ENCODE measurements around the gene KCNJ9.
A peak's percentile ranks its signal among the peaks of the same experiment; 100 is the strongest.

KCNJ9 gene

DNA sequence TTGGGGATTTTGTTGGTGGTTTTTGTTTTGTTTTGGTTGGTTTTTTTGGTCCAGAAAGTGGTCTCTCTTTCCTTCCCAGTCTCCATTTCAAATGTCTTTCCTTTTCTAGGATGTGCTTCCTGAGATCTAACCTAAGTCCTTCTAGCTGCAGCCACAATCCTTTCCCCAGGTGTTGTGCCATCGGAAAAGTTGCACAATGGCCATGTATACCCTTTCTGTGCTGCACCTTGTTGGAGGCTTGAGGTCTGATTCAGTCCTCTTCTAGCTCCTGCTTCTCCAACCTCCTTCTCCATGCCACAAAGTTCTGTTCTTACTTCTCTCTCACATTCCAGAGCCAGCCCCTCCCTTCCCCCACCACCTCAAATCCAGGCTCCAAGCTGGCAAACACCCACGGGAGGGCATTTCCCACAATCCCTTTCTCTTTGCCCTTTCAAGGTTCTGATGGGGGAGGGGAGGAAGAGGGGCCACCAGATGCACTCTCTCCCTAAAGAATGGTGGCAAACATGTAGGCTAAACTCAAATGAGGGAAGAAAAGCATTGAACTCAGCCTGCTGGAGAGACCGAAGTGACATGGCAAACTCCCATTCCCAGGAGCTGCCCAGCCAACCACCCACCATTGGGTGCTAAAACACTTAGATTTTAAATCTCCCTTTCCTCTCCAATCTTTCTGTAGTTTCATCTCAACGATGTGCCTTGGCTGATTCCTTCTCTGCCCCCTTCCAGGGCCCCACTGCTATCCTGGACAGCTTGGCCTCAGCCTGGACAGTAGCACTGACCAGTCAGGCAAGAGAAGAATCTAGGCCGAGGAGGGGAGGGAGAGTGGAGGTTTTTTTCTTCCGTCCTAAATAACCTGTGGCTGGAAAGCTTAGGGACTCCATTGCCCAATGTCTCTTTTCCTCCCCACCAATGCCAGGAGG lies 14.3 kb upstream of the KCNJ9 start:
- no peak for DNase-seq (ENCODE audit: low read depth)

DNA sequence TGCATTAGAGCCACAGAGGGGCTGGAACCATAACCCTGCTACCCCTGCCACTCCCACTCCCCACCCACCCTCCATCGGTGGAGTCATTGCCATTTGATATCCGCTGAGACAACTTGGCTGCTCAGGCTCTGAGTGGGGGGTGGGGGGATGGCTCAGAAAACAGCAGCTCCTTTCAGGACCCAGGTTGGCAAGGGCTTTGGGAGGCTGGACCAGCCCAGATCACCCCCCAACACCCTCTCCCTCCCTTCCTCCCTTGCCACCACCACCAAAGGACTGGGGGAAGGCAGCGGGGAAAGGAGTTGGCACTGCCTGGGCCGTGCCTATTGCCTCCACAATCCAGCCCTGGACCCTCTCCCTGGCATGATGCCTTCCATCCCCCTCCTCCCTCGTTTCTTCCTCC lies 13.1 kb upstream of the KCNJ9 start:
- DNase-seq (ENCODE audit: low read depth), result no peak

DNA sequence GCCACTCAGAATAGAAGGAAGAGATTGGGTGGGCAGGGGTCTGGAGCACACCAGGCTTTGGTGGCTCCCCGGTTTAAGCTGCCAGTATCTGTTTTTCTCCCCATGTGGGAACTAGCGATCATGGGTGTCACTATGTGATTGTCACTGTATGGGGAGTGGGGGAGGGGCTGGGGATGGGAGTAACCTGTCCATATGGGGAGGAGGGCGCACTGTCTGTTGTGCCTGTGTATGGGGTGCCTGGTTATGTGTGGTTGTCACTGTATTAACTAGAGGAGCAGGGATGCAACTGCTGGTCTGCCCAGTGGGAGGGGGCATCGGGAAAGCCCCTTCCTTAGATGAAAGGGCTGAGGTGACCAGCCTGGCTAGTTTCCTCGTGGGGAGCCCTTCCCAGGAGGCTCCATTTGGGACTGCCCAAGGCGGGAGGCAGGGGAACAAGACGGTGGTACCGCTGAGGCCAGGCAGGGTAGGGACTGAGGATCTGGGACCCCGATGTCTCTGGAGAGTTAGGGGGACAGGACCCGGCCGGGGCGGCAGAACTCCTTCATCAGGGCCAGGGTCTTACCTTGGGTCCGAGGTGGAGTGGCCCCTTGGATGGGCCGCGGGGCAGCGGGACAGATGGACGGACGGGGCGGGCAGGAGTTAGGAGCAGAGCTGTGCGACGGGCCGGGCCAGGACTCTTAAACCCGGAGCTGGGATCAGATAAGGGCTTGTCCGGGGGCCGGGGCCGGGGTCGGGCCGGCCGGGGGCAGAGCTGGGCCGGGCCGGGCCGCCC lies 11.7 kb upstream of the KCNJ9 start, which contains the start of gene KCNJ10:
TSS of gene KCNJ10 (minus strand) at position 701 of the 772 bp plus-strand sequence. CDS start 27,628 bp downstream, outside the sequence.
- DNase-seq (ENCODE audit: low read depth), result no peak

DNA sequence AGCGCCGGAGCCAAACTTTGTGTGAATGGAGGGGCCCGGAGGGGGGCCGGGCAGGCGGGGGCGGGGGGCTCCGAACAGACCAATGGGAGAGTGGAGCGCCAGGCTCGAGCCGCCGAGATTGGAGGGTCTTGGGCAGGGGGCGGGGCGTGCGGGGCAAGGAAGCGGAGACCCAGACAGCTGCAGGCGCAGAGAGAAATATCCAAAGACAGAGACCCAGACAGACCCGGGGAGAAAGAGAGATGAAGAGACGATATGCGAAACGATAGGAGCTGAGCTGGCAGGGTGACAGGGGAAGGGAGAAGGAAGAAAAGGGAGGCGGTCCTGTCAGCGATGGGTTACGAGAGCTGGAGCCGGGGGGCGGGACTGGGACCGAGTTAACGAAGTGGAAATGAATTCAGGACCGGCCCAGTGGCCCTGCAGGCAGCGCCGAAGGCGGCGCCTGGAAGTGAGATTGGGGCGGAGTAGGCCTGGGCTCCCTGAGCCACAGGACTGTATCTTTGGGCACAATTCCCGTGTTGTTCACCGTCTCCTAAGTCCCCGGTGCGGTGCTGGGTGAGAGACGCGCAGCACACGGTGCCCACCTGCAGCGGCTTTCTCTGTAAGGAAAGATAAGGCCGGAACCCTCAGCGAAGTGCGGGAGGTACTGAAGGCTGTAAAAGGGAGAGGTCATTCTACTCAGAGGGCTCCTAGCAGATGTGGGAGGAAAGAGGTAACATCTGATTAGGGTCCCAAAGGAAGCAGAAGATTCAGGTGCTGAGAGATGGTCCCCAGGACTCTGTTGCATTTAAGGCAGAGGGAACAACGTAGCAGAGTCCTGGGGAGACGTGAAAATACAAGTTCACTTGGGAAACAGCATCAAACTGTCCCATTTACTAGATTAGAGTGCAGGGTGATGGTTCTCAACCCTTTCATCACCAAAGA lies 10.8 kb upstream of the KCNJ9 start:
- DNase-seq (ENCODE audit: low read depth), result peak; percentile 10

DNA sequence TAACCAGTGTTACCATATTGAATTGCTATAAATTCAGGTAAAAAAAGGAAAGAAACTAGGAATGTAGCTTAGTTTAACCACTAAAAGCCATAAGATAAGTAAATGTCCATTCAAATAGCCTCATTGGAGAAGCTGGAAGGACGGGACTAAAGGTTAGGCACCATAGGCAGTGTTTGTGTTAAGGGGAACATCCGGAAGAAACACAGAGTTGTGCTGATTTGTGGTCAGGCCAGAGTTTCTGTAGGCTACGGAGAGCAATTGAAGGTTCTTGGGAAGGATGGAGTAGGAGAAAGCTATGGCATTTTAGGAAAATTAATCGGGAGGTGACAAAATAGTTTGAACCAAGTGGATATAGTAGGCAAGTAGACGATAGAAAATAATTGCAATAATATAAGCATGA lies 10.0 kb upstream of the KCNJ9 start:
- no peak for DNase-seq (ENCODE audit: low read depth)

DNA sequence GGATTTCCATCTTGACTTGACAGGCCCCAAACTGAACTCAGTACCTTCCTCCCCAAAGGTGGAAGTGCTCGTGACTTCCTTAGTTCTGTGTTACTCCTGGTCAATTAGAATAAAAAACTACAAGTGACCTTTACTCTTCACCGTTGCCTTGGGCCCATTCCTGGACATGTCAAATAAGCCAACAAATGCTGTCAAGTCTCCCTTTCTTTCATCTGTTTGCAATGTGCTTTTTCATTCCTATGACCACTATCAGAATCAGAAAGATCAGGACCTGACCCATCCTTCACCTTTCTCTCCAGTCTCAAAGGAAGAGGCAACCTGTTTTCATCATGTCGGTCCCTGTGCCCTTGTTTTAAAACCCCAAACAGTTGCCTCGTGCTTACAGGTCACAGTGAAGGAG lies 6.5 kb upstream of the KCNJ9 start:
- no peak for DNase-seq (ENCODE audit: low read depth)

DNA sequence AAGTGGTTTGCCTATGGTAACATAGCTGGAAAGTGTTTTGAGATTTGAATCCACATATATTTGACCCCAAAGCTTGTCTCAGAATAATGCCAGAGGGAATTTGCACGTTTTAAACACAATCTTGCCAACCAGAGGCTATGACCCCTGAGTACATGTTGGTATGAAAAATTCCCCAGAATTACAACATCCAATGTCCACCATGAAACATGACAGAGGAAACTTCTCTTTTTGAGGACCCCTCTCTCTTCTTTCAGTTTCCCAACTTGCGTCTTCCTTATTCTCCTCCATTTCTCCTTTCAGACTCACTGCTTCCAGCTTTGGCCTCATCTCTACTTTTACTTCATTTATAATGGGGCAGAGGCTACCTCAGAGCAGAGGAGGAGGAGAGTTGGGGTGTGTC lies 5.5 kb upstream of the KCNJ9 start:
- DNase-seq (ENCODE audit: low read depth), result no peak

DNA sequence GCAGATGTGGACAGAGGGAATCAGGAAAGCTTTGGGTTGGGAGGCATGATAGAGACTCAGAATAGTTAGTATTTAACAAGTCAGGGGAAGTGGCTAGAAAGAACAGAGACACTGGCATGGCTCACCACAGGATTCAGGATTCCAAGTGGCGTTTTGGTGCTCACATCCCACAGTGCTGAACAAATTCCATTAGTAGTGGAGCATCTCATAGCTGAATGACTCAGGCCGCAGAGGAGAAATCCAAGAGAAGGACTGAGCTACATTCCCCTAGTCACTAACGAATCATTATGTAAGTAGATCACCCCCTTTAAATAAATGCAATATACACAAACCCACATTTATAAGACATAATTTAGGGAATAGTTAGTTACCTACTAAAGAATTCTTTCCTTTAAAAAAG lies 5.0 kb upstream of the KCNJ9 start:
- no peak for DNase-seq (ENCODE audit: low read depth)

DNA sequence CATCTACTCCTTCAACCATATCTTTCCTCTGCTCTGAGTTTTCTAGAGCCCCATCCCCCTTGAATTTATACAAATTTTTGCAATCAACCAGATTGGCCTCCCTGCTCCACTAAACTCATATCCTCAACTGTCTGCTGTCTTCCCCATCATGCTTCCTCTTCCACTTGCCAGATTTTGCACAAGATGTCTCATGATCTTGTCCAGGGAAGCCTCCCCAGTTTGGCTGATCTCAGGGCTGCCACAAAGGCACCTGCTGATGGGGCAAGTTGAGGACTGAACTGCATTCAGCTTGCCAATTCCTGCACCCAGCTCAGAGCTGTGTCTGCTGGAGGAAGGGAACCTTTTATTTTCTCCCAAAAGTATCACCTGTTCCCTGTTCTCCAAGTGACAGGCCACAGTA lies 3.9 kb upstream of the KCNJ9 start:
- no peak for DNase-seq (ENCODE audit: low read depth)

DNA sequence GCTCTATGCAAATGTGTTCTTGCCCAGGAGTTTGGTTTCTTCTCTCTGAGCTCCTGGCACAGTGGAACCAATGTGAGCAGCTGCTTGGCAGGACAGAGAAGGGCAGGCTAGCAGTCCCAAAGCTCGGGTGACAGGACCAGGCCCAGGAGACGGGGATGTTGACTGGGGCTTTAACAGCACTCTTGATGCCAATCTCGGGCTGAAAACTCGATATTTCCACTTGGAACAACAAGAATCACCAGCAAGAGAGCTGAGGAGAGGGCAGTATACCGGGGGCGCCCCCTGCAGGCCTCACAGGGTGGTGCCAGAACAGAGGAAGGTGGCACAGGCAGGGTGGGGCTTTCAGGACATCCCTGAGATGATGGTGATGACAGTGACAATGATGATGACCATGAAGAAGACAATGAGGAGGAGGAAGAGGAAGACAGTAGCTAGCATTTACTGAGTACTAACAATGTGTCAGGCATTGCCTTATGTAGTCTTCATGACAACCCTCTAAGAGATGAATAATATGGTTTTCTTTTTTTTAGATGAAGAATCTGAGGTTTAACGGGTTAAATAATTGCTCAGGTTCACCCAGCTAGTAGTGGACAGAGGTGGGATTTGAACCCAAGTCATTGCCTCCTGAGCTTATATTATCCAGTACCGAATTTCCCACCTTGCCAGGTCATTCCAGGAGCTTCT lies 2.7 kb upstream of the KCNJ9 start:
- DNase-seq (ENCODE audit: low read depth), result no peak

DNA sequence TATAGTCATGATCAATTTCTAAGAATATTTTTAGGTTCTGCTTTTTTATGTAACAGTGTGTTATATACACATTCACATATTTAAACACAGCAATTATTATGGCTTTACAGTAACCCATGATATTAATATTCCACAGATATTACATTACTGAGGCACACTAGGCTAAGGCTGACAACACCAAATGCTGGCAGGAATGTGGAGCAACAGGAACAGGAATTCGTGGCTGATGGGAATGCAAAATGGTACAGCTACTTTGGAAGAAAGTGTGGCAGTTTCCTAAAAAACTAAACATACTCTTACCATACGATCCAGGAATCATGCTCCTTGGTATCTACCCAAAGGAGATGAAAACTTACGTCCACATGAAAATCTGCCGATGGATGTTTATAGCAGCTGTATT lies 1.9 kb upstream of the KCNJ9 start:
- no peak for DNase-seq (ENCODE audit: low read depth)

DNA sequence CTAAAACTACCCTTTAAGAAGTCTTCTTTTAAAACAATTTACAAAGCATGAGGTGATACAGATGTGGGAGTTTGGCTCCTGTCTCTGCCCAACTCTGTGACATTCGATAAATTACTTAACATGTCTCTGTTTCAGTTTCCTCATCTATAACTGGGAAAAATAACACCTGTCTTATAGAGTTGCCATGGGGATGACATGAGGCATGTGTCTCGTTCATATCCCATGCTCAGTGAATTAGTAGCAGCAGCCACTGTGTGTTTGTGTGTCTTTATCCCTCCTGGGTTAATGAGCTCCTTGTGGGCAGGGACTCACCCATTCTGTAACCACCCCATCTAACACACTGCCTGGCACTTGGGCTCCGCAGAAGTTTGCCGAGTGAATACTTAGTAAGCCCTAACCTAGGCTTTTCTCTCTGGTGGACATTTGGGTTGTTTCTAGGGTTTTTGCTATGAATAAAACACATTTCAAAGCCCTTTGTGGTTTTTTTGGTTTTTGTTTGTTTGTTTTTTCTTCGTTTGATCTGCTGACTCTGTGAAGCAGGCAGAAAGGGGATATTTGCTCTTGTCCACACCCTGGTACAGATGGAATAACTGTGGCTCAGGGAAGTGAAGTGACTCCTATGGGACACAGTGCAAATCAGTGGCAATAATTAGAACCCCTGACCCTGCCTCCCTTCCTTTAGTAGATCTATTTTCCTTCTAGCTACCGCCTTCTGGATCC lies 797 bp upstream of the KCNJ9 start:
- DNase-seq (ENCODE audit: low read depth), result no peak

DNA sequence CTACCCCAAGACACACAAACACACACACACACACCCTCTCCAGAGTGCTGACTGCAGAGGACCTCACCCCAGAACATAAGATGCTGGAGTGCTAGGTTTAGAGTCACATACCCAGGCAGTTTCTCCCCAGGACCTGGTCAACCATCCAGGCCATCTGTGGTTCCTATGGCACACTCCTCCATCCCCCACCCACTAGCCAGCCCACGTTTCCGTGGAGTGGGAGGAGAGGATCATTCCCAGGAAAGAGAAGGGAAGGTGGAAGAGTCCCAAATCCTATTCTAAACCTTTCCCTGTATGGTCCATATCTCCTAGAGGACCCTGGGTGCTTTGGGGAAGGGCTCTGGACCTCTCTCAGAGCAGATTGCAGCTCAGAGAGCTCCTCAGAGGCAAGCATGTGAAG lies 1.1 kb downstream of the KCNJ9 start:
- no peak for DNase-seq (ENCODE audit: low read depth)

DNA sequence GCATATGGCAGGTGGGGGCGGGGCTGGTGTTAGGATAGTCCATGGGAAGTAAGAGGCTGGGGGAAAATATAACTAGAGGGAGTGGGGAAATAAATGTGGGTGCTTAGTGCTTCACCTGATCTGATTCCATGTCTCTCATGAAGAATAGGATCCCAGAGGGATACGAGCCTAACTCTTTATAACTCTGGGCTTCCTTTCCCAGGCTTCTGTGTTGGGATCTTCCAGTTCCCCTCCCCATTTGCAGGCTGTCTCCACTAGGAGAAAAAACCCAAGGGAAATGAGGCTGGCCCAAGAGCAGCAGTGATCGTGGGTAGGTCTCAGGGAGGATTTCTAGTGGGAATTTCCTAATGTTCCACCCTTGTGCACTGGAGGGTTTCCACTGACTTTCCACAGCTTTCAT lies 1.6 kb downstream of the KCNJ9 start:
- DNase-seq (ENCODE audit: low read depth), result no peak

DNA sequence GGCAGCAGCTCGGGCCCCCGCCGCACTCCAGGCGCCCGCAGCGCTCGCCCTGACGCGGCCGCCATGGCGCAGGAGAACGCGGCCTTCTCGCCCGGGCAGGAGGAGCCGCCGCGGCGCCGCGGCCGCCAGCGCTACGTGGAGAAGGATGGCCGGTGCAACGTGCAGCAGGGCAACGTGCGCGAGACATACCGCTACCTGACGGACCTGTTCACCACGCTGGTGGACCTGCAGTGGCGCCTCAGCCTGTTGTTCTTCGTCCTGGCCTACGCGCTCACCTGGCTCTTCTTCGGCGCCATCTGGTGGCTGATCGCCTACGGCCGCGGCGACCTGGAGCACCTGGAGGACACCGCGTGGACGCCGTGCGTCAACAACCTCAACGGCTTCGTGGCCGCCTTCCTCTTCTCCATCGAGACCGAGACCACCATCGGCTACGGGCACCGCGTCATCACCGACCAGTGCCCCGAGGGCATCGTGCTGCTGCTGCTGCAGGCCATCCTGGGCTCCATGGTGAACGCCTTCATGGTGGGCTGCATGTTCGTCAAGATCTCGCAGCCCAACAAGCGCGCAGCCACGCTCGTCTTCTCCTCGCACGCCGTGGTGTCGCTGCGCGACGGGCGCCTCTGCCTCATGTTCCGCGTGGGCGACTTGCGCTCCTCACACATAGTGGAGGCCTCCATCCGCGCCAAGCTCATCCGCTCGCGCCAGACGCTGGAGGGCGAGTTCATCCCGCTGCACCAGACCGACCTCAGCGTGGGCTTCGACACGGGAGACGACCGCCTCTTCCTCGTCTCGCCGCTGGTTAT lies 2.8 kb downstream of the KCNJ9 start:
- DNase-seq (ENCODE audit: low read depth), result no peak

DNA sequence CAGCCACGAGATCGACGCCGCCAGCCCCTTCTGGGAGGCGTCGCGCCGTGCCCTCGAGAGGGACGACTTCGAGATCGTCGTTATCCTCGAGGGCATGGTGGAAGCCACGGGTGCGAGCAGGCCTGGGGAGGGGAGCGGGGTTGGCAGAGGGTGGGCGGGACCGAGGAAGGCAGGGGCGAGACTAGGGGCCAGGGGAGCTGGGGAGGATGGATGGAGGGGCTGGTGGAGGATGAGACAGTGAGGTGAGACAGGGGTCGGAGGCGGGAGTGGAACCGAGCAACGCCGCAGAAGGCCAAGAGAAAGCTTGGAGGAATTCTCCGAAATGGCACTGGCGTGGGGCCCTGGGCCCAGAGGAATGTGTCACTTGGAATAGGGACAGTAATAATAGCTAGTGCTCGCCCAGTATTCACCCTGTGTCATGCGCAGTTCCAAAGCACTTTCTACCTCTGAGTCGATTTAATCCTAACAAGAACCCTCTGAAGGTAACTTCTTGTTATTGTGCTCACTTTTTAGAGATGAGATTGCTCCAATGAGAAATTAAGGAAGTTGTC lies 3.5 kb downstream of the KCNJ9 start:
- DNase-seq (ENCODE audit: low read depth), result no peak

DNA sequence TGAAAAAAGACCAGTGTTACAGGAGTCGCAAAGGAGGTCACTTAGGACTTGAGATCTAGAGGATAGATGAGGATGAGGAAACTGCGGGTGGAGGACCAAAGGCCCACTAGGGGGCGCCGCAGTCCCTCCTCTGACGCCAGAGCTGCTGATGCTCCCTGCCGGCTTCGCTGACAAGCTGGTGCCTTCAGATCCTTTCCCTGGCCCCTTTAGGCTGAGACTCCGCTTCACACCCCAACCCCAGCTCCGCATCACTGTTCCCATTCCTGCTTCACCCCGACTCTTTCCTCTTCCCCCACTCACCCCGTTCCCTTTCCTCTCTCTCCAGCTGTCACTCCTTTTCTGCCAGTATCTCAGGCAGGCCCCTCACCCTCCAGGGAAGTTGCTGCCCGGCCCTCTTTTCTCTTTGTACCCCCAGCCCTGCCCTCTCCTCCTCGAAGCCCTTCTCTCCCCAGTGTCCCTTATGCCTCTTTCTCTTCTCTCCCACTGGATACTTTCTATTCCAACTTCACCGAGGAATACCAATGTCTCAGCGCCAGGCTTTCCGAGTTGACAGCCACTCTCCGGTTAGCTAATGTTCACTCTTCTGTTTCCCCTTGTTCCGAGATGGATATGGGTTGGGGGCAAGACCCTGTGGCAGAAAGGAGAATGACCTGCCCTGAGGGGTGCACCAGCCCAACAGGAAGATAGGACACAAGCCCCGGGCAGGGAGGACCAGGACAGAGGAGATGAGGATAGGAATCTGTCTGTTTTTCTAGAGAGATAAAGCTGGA lies 4.5 kb downstream of the KCNJ9 start:
- DNase-seq (ENCODE audit: low read depth), result no peak

DNA sequence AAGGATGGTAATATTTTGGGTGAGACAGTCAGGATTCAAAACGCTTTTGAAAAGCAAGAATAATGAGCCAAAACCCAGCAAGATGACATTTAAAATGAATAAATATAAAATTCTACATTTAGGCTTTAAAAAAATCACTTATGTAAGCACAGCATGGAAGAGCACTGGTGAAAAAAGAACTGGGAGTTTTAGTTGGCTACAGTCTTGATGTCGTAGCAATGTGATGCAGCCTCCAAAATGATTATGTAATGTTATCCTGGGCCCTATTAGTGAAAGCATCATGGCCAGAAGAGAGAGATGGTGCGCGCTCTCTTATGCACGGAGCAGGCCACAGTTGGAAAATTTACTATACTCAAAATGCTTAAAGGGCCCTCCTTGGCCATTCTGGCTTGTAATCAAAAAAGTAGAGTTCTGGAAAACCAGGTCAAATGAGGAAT lies 5.1 kb downstream of the KCNJ9 start:
- DNase-seq (ENCODE audit: low read depth), result no peak

DNA sequence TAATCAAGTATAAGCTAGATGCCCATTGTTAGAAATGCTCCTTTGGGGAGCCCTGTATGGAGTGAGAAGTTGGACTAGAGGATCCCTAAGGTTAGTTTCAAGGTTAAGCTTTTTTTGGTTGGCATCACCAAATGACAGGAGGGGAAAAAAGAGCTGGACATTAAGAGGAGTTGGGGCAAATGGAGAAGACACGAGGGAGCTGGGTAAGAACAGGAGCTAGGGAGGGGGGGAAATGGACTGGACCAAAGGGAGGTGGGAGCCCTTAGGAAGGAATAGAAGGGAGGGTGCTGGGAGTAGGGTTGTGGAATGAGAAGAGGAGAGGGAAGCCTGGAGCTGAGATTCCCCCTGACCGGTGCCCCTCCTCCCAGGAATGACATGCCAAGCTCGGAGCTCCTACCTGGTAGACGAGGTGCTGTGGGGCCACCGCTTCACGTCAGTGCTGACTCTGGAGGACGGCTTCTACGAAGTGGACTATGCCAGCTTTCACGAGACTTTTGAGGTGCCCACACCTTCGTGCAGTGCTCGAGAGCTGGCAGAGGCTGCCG lies 5.9 kb downstream of the KCNJ9 start:
- no peak for DNase-seq (ENCODE audit: low read depth)

Data from GM04504 (cell line).